SJCRH30 (cell line): Measurements from ENCODE around the gene TANGO2. TPM values are rescaled to one million over a fixed set of nuclear protein-coding genes. Genes with fewer than 3 reads are reported as not detected.

Experiments used
- DNase-seq, 2 experiments: peaks; one replicate each; pipeline ENCODE4 v3.0.0-alpha.2; 2015 to 2020
- H3K27ac ChIP-seq: fragments of 250-450 bp; sonication (Bioruptor Pico); 2 replicates; pipeline ENCODE4 v1.5.1; 2020; ENCODE audit warnings: mild to moderate bottlenecking, moderate library complexity
- H3K27me3 ChIP-seq: fragments of 250-450 bp; sonication (Bioruptor Pico); 2 replicates; pipeline ENCODE4 v1.5.1; 2020; ENCODE audit warnings: mild to moderate bottlenecking, moderate library complexity
- H3K36me3 ChIP-seq: fragments of 250-450 bp; sonication (Bioruptor Pico); 2 replicates; pipeline ENCODE4 v1.5.1; 2020; ENCODE audit warnings: mild to moderate bottlenecking, moderate library complexity
- H3K4me1 ChIP-seq: fragments of 250-450 bp; sonication (Bioruptor Pico); 2 replicates; pipeline ENCODE4 v1.5.1; 2020; ENCODE audit warnings: mild to moderate bottlenecking, moderate library complexity
- H3K4me3 ChIP-seq: fragments of 250-450 bp; sonication (Bioruptor Pico); 2 replicates; pipeline ENCODE4 v1.5.1; 2020; ENCODE audit warnings: mild to moderate bottlenecking, moderate library complexity
- H3K9me3 ChIP-seq: fragments of 250-450 bp; sonication (Bioruptor Pico); replicated peaks from 2 replicates; pipeline ENCODE4 v1.5.1; 2020; ENCODE audit warnings: mild to moderate bottlenecking, moderate library complexity
- total RNA-seq: library from RNA; depleted of rRNA; stranded (reverse); fragments of >200 nt; shearing (Covaris generic); gene quantifications from 2 replicates; pipeline ENCODE4 v1.2.3, GENCODE V29; 2014

The TANGO2 gene
- total RNA-seq, 1 experiment from 2014 or later, result 9.4 TPM

DNA sequence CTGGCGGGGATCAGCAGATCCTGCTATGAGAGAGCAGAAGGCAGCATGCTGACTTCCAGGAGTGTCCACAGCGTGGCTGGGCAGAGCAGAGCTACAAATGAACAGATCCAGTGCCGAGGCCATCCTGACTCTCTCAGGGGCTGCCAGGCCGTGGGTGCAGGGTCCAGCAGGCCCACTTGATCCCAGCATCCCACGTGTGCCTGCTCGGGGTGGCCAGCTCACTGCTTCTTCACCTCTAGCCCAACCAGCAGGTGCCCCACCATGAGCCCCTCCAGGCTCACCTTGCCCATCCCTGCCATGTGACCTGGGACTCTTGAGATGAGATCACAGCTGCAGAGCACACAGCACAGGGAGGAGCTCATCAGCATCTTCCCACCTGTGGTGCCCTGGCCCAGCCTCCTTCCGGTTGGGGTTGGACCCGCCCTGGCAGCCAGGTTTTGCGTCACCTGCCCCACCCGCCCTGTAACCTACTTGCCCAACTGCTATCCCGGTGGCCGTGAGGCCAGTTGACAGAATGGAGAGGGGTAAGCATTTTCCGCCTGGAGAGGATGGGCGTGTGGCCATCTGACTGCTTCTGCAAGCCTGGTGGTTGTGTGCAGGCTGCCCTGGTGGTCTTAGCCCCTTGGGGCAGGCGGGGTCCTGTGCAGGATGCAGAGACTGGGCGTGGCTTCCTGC, 11.0 kb downstream of the TANGO2 start:
- H3K4me3 ChIP-seq, result no peak overlapping the region
- DNase-seq, result no peak
- H3K9me3 ChIP-seq, result no peaks in the 10 kb centered on the region
- no peaks in the 10 kb centered on the region for H3K36me3 ChIP-seq
- H3K27me3 ChIP-seq, result no peaks in the 10 kb centered on the region
- no peaks in the 10 kb centered on the region for H3K4me1 ChIP-seq
- H3K27ac ChIP-seq, result no peak overlapping the region

DNA sequence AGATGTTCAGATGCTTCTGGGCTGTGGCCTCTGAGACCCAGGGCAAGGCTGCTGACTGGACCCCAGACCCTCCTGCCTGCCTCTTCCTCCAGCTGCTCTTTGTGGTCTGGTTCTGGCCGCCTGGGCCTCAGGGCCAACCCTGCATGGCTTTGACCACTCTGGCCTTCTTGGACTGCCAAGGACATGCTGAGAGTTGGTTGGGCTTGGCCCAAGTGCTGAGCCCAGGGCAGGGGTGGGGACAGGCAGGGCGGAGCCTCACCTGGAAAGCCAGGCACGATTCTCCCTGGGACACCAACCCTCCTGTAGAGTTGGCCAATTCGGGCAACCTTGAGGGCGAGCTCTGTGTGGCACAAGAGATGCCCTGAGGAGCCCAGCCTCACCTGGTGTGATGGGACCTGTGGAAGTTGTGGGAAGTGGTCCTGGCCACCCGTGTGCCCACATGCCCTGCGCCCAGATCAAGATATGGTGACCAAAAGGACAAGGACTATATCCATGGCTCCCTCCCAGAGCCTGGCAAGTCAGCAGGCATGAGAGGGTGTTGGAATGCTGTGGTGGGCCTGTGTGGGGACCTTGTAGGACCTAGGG, 11.6 kb downstream of the TANGO2 start:
- DNase-seq, result no peak
- Histone ChIP-seq H3K9me3 (no peaks in the 10 kb centered on the region), H3K27ac (no peak overlapping the region), H3K4me3 (no peak overlapping the region), H3K36me3 (no peaks in the 10 kb centered on the region), H3K4me1 (no peaks in the 10 kb centered on the region), H3K27me3 (no peaks in the 10 kb centered on the region)

DNA sequence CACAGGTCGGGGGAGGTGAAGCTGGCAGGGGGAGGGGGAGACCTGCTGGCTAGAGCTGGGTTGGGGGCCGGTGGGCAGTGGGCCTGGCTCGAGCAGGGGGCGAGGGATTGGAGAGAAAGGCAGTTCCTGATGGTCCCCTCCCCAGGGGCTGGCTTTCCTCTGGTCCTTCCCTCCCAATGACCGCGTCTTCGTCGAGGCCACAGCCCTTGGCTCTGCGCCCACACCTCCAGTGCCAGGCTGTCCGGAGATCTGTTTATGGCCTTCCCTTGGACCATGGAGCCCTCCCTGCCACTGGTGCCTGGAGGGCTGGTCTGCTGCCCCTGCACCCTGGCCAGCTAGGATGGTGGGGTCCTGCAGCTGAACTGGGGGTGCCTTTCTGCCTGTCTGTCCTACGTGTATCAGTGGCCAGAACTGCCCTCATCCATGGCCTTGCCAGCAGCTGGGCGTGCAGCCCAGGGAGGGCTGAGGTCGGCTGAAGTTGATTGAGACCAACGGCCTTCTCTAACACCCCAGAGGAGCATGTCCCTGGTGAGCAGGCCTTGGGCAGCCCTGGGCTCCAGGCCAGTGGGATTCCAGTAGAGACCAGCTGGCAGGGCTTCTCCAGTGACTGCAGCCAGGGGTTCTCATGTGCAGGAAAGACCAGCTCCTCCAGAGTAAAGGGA, 12.3 kb downstream of the TANGO2 start:
- Histone ChIP-seq H3K27me3 (no peaks in the 10 kb centered on the region), H3K4me1 (no peaks in the 10 kb centered on the region), H3K4me3 (no peak overlapping the region), H3K27ac (no peak overlapping the region), H3K36me3 (no peaks in the 10 kb centered on the region), H3K9me3 (no peaks in the 10 kb centered on the region)
- DNase-seq, result no peak

DNA sequence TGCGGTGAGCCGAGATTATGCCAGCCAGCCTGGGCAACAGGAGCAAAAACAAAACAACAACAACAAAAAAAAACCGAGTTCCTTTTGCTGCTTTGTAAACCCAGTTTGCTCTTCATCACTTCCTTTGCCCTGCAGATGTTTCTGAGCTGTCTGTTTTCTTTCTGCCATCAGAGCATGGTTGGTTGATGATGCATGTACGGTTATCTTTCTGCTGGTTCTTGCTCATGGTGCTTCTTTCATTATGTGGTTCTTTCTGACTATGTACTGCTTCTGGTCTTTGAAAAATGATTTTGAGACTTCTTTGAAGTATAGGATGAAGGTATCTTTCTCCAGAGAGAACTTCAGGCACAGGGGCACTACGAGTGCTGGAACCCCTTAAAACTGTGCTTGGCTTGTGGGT, 13.2 kb downstream of the TANGO2 start:
- H3K9me3 ChIP-seq, result no peaks in the 10 kb centered on the region
- H3K27me3 ChIP-seq, result no peaks in the 10 kb centered on the region
- no peak for DNase-seq
- no peak overlapping the region for H3K4me3 ChIP-seq
- no peaks in the 10 kb centered on the region for H3K4me1 ChIP-seq
- no peak overlapping the region for H3K27ac ChIP-seq
- H3K36me3 ChIP-seq, result no peaks in the 10 kb centered on the region

DNA sequence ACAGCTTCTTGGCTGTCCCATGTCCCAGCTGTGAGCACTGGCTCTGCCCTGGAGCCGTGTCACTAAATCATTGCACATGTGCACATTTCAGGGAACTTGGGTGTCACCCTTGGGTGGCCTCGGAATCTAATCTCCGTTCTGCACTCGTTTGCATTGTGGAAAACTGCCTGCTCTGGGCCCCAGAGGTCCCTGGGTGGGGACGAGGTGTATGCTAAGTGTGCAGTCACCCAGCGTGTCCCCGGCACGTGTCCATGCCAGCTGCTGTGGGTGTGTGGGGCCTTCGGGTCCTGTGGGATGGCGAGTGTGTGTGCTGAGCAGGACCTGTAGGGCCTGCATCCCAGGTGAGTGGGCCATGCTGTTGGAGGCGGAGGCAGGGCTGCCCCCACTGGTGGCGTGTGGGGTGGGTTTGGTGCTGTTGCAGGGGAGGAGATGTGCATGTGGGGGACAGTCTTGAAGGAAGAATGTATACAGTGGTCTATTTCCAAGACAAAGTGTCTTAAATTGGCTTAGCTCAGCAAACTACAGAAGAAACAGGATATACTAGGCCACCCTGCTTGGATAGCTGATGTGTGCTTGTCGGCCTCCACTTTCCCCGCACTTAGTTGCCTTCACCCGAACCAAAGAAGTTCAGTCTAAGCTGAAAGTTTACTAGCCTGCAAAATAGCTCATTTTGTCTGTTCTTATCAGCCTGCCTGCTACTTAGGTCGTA, 14.6 kb downstream of the TANGO2 start:
- no peaks in the 10 kb centered on the region for H3K27me3 ChIP-seq
- no peaks in the 10 kb centered on the region for H3K36me3 ChIP-seq
- H3K4me3 ChIP-seq, result no peak overlapping the region
- H3K27ac ChIP-seq, result no peak overlapping the region
- no peaks in the 10 kb centered on the region for H3K4me1 ChIP-seq
- no peaks in the 10 kb centered on the region for H3K9me3 ChIP-seq
- no peak for DNase-seq

DNA sequence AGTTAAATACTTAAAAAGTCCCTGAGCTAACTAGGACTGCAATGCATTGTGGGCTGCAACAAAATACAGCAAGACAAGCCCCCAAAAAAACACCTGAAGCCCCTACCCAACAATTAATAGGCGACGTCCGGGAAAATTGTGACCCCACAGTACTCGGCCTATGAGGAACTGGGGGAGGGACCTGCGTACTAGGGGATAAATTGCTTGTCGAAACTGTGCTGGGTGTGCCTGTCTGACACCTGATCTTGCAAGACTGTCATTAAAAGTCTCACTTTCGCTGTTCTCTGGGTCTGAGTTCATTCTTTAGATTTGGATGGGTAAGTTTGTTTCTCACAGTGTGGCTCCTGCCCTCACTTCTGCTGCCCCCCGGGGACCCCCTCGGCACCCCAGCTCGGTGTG, 15.2 kb downstream of the TANGO2 start:
- Histone ChIP-seq H3K9me3 (no peaks in the 10 kb centered on the region), H3K36me3 (no peaks in the 10 kb centered on the region), H3K27me3 (no peaks in the 10 kb centered on the region), H3K27ac (no peak overlapping the region), H3K4me3 (no peak overlapping the region), H3K4me1 (no peaks in the 10 kb centered on the region)
- DNase-seq, result no peak

DNA sequence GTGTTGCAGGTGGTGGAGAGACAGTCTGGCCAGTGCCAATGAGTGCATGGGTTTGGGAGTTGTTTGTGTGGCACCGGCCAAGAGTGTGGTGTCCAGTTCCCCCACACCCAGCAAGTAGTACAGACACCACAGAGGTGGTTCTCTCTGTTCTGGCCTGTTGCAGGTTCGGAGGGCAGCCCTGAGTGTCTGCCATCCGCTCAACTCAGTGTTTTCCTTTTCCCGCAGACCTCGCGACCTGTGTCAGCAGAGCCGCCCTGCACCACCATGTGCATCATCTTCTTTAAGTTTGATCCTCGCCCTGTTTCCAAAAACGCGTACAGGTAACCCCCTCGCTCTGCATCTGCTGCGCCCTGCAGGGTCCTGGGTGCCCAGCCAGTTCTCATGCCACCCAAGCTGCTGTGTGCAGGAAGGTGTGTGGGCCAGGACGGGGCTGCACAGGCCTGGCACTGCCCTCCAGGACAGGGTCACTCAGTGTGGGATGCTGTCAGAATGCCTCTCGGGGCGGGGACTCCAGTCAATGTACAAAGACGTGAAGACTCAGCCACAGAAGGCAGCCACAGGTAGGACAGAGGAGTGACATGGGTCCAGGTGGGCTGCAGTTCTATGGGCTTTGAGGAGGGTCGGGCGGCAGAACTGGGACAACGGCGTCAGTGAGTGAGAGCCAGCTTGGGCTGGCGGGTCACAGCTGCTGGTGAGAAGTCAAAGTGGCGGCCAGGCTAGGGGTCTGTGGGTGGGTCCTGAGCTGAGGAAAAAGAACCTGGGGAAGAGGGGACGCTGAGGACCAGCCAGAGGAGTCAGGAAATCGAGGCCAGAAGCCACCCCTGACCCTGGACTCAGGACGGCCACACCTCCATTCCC, 15.9 kb downstream of the TANGO2 start:
- Histone ChIP-seq H3K36me3 (no peaks in the 10 kb centered on the region), H3K27me3 (no peaks in the 10 kb centered on the region), H3K4me3 (no peak overlapping the region), H3K4me1 (no peaks in the 10 kb centered on the region), H3K27ac (no peak overlapping the region), H3K9me3 (no peaks in the 10 kb centered on the region)
- DNase-seq, result no peak

DNA sequence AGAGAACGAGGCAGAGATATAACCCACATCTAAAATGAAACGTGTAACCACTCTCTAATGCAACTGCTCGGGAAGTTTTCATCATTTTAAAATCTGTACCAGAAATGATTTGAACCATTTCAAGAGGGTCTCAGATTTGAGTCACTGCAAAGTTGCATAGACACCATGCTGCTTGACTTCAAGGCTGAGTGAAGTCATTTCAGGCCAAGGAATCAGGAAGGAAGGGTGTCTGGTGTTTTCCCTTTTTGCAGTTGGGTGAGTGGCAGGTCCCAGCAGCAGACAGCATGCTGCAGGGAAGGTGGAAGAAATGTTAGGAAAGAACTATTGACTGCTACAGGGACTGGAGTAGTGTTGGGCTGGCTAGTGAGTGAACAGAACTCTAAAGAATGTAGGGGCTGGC, 16.5 kb downstream of the TANGO2 start:
- no peaks in the 10 kb centered on the region for H3K4me1 ChIP-seq
- no peaks in the 10 kb centered on the region for H3K27me3 ChIP-seq
- DNase-seq, result no peak
- no peaks in the 10 kb centered on the region for H3K9me3 ChIP-seq
- H3K4me3 ChIP-seq, result no peak overlapping the region
- no peaks in the 10 kb centered on the region for H3K36me3 ChIP-seq
- no peak overlapping the region for H3K27ac ChIP-seq

DNA sequence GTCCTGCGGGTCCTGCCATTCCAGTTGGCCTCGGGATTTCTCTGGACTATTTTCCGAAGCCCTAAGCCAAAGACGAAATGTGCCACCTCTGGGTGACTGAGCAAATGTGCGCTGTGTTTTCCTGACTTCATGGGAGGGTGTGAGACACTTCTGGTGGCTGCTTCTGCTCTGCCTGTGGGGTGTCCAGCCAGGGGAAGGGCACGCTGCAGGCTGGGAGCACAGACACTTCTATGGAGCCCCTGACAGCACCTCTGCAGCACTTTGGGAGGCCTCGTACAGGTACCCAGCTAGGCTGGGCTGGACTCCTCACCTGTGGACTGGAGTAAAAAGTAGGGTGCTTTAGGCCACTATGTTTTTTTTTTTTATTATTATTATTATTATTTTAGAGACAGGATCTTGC, 17.7 kb downstream of the TANGO2 start:
- DNase-seq, result no peak
- no peaks in the 10 kb centered on the region for H3K9me3 ChIP-seq
- H3K36me3 ChIP-seq, result no peaks in the 10 kb centered on the region
- no peaks in the 10 kb centered on the region for H3K4me1 ChIP-seq
- no peak overlapping the region for H3K27ac ChIP-seq
- H3K27me3 ChIP-seq, result no peaks in the 10 kb centered on the region
- H3K4me3 ChIP-seq, result no peak overlapping the region

DNA sequence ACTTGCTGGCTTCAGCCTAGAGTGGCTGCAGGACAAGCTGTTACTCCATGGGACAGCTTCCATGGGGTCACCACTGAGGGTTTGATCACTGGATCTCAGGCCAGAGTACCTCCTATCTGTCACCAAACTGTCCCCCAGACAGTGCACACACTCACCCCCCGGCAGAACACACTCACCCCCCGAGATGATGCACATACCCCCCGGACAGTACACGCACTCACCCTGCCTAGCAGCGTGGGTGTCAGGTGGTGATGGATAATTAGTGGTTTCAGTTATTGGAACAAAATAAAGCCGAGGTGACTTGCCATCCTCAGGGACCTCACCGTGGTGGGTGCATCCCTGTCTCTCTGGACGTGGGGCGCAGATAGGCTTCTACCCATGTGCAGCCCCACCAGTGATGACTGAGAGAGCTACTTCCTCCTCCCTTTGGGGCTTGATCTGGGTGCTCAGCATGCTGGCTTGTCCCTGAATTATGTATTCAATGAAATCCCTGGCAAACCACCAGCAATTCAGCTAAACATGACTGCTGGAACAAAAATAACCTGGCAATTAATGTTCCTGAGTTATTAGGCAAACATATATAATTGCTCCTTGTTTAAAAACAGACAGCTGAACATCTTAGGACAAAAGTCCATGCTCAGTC, 18.9 kb downstream of the TANGO2 start:
- Histone ChIP-seq H3K4me1 (no peaks in the 10 kb centered on the region), H3K27me3 (no peaks in the 10 kb centered on the region), H3K27ac (no peak overlapping the region), H3K36me3 (no peaks in the 10 kb centered on the region), H3K4me3 (no peak overlapping the region), H3K9me3 (no peaks in the 10 kb centered on the region)
- DNase-seq, result no peak

DNA sequence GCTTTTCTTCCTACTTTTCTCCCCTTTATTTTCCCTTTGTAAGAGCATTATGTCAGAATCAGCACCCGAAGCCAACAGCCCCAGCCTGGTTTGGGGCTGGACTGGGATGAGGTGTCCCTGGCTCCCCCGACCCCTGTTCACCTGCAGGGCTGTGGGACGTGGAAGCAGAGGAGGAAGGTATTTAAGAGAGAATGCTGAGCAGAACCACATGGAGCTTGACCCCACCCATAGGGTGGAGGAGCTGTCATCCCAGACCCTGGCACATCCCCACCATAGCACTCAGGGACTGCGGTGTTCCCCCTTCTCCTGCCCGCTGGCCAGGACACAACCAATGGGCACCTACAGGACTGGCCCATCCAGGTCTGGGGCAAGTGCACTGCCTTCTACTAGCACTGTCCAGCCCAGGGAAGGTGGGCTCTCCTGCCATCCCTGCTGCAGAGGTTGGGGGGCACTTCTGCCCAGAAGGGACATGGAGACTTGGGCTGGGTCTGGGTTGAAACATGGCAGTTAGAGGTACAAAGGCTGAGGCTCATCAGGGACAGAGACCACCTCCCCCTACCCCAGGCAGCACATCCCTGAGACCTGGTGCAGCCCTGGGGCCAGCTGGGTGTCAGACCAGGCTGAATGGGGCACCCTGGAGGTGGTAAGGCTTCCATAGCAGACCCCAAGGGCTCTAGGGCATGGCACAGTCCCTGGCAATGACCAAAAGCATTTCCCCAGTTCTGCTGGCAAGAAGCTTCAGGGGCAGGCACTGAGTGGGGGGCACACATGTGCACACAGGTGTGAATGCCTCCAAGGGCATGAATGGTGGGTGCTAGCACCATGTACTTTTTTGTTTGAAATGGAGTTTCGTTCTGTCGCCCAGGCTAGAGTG, 19.7 kb downstream of the TANGO2 start:
- no peaks in the 10 kb centered on the region for H3K36me3 ChIP-seq
- no peaks in the 10 kb centered on the region for H3K27me3 ChIP-seq
- no peak for DNase-seq
- H3K4me1 ChIP-seq, result no peaks in the 10 kb centered on the region
- H3K9me3 ChIP-seq, result no peaks in the 10 kb centered on the region
- H3K27ac ChIP-seq, result no peak overlapping the region
- H3K4me3 ChIP-seq, result no peak overlapping the region

DNA sequence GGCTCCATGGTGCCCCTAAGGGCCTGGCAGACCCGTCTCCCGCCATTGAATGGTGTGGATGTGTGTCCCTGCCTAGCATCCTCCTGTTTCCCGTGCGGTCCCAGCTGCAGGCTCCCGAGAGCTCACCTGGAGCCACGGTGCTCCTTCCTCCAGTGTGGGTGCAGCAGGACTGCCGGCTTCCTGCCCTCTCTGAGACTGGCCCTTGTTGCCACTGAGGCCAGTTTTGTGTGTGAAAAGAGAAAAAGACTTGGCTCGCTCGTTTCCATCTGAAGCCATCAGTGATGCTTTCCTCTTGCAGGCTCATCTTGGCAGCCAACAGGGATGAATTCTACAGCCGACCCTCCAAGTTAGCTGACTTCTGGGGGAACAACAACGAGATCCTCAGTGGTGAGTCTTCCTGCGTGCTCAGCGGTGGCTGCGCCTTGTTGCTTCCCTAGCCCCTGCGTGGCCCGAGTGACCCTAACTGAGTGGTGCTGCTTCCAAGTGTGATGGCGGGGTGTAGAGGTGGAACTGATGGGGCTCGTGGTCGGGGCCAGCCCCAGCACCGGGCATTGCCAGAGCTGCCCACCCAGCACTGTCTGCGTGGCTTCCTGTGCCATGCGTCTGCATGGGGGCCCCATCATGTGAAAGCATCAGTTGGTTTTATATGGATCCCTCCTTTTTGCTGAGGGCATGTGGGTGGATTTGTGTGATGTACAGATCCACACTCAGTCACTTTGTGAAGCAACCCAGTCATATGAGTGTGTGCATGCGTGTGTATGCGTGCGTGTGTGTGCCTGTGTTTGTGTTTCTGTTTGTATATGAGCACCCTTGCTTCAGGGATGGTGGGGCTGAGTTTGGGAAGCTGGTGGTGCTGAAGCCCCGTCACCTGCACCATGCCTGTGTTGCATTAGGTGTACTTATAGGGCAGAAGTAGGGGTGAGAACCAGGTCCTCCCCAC, 22.4 kb downstream of the TANGO2 start:
- no peak for DNase-seq
- no peaks in the 10 kb centered on the region for H3K27me3 ChIP-seq

More for the DNA sequence above, 22.4 kb downstream of the TANGO2 start:
- Histone ChIP-seq H3K27ac (no peak overlapping the region), H3K4me3 (no peak overlapping the region), H3K9me3 (0 out of 2 replicates have a peak, but pooled peaks cover 3% of the 10 kb centered on the region), H3K36me3 (no peaks in the 10 kb centered on the region; the same call in 1 of the 2 replicates), H3K4me1 (no peaks in the 10 kb centered on the region)
